MM.1S (cell line): Measurements from ENCODE around the gene HECW1.
"Not testable (repeated sequence)": the region's sequence is repeated elsewhere in the genome, so short reads cannot be mapped to it uniquely, and the experiment has no call there.

ENCODE experiments used
- DNase-seq: peaks from one replicate; pipeline ENCODE4 v3.0.0-alpha.2; 2015
- H2AFZ ChIP-seq: fragments of 300-600 bp; sonication (generic); 2 replicates; pipeline ENCODE4 v1.6.0; 2016; ENCODE audit warnings: antibody characterized with exemption, low read length
- H3F3A ChIP-seq: fragments of 300-600 bp; sonication (generic); 2 replicates; pipeline ENCODE4 v1.6.1; 2016; ENCODE audit warnings: mild to moderate bottlenecking, antibody characterized with exemption, low read length, moderate library complexity, mixed read lengths; ENCODE audit not compliant: insufficient read depth
- H3K27ac ChIP-seq: fragments of 300-600 bp; sonication (generic); 2 replicates; pipeline ENCODE4 v1.5.1; 2016; ENCODE audit warnings: mild to moderate bottlenecking, low read length
- H3K27me3 ChIP-seq: fragments of 300-600 bp; sonication (generic); replicated peaks from 2 replicates; pipeline ENCODE4 v1.6.0; 2016; ENCODE audit warnings: low read length; ENCODE audit not compliant: insufficient read depth
- H3K36me3 ChIP-seq: fragments of 300-600 bp; sonication (generic); replicated peaks from 2 replicates; pipeline ENCODE4 v1.6.1; 2016; ENCODE audit warnings: mild to moderate bottlenecking, low read length, mixed read lengths; ENCODE audit not compliant: insufficient read depth
- H3K4me1 ChIP-seq: fragments of 300-600 bp; sonication (generic); 2 replicates; pipeline ENCODE4 v1.6.1; 2016; ENCODE audit warnings: low read length, mixed read lengths
- H3K4me2 ChIP-seq: fragments of 300-600 bp; sonication (generic); 2 replicates; pipeline ENCODE4 v1.6.0; 2016; ENCODE audit warnings: low read depth, low read length
- H3K4me3 ChIP-seq: fragments of 300-600 bp; sonication (generic); 2 replicates; pipeline ENCODE4 v1.5.1; 2016; ENCODE audit warnings: low read length, mixed read lengths
- H3K79me2 ChIP-seq: fragments of 300-600 bp; sonication (generic); 2 replicates; pipeline ENCODE4 v1.6.1; 2016; ENCODE audit warnings: mixed run types, low read length, mixed read lengths
- H3K9ac ChIP-seq: fragments of 300-600 bp; sonication (generic); 2 replicates; pipeline ENCODE4 v1.6.1; 2016; ENCODE audit warnings: low read length, mixed read lengths
- H3K9me2 ChIP-seq: fragments of 300-600 bp; sonication (generic); replicated peaks from 2 replicates; pipeline ENCODE4 v1.6.1; 2016; ENCODE audit warnings: mild to moderate bottlenecking, low read length, mixed read lengths; ENCODE audit not compliant: insufficient read depth
- H3K9me3 ChIP-seq: fragments of 300-600 bp; sonication (generic); replicated peaks from 2 replicates; pipeline ENCODE4 v1.6.1; 2016; ENCODE audit warnings: mild to moderate bottlenecking, low read length, mixed read lengths; ENCODE audit not compliant: insufficient read depth
- H4K20me1 ChIP-seq: fragments of 300-600 bp; sonication (generic); 2 replicates; pipeline ENCODE4 v1.6.1; 2016; ENCODE audit warnings: mild to moderate bottlenecking, low read length, moderate library complexity, mixed read lengths; ENCODE audit not compliant: insufficient read depth
- EZH2 ChIP-seq: fragments of 300-600 bp; sonication (generic); optimal IDR thresholded peaks from 2 replicates; pipeline ENCODE3; 2017; ENCODE audit warnings: low read depth, mild to moderate bottlenecking, antibody characterized with exemption, low read length, mixed read lengths
- EZH2phosphoT487 ChIP-seq: fragments of 300-600 bp; sonication (generic); IDR thresholded peaks from 2 replicates; pipeline ENCODE4 v1.6.1; 2018; ENCODE audit warnings: antibody characterized with exemption, low read length
- TF ChIP-seq, protein P1 (sequence below): fragments of 300-600 bp; sonication (generic); IDR thresholded peaks from 2 replicates; pipeline ENCODE4 v1.5.1; 2016; ENCODE audit warnings: antibody characterized with exemption, low read length, mixed read lengths

HECW1 gene

DNA sequence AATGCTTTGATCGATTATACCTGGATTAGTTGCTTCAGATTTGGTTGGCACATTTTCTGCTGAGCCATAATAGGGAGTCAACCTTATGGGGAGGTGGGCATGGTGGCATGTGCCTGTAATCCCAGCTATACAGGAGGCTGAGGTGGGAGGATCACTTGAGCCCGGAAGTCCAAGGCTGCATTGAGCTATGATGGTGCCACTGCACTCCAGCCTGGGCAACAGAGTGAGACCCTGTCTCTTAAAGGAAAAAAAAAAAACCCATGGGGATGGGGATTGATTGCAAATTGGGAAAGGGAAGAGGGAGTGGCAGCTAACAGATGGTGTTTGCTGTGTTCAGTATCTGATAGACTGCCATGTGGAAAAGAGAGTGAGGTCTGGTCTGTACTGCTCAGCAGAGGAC lies 481.6 kb downstream of the HECW1 start:
- H3K36me3 ChIP-seq, result no peaks in the 10 kb centered on the region; the same call in 1 of the 2 replicates
- H3K9me2 ChIP-seq, result no peaks in the 10 kb centered on the region
- no peak for DNase-seq
- no peak overlapping the region for H3K9ac ChIP-seq
- no peak overlapping the region for H2AFZ ChIP-seq
- H3F3A ChIP-seq, result no peaks in the 10 kb centered on the region
- H3K9me3 ChIP-seq, result no peaks in the 10 kb centered on the region
- TF ChIP-seq, protein P1, sequence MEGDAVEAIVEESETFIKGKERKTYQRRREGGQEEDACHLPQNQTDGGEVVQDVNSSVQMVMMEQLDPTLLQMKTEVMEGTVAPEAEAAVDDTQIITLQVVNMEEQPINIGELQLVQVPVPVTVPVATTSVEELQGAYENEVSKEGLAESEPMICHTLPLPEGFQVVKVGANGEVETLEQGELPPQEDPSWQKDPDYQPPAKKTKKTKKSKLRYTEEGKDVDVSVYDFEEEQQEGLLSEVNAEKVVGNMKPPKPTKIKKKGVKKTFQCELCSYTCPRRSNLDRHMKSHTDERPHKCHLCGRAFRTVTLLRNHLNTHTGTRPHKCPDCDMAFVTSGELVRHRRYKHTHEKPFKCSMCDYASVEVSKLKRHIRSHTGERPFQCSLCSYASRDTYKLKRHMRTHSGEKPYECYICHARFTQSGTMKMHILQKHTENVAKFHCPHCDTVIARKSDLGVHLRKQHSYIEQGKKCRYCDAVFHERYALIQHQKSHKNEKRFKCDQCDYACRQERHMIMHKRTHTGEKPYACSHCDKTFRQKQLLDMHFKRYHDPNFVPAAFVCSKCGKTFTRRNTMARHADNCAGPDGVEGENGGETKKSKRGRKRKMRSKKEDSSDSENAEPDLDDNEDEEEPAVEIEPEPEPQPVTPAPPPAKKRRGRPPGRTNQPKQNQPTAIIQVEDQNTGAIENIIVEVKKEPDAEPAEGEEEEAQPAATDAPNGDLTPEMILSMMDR, result no peak
- TF ChIP-seq EZH2 (no peak), EZH2phosphoT487 (no peak)
- peaks cover 92% of the 10 kb centered on the region for H3K79me2 ChIP-seq
- no peaks in the 10 kb centered on the region for H3K27me3 ChIP-seq
- H4K20me1 ChIP-seq, result peaks cover 6% of the 10 kb centered on the region; the same call in 1 of the 2 replicates
- H3K4me3 ChIP-seq, result no peak overlapping the region
- no peak overlapping the region for H3K4me2 ChIP-seq
- H3K27ac ChIP-seq, result no peak overlapping the region
- peaks cover 29% of the 10 kb centered on the region for H3K4me1 ChIP-seq

GRCh38 chr7:43596426-43596825 lies 484.0 kb downstream of the HECW1 start:
- Histone ChIP-seq H3K4me1 (peaks cover 27% of the 10 kb centered on the region), H3K79me2 (peaks cover 91% of the 10 kb centered on the region)
- not testable (repeated sequence) for DNase-seq, H2AFZ ChIP-seq, H3K27ac ChIP-seq, H3K9me3 ChIP-seq, H4K20me1 ChIP-seq, H3K27me3 ChIP-seq, H3K4me2 ChIP-seq, H3K9ac ChIP-seq, H3K4me3 ChIP-seq, H3K36me3 ChIP-seq, H3K9me2 ChIP-seq, H3F3A ChIP-seq

GRCh38 chr7:43600056-43600455 lies 487.6 kb downstream of the HECW1 start:
- no peak overlapping the region for H3K9ac ChIP-seq
- H3K36me3 ChIP-seq, result no peaks in the 10 kb centered on the region; the same call in 1 of the 2 replicates
- H3K79me2 ChIP-seq, result peaks cover 91% of the 10 kb centered on the region
- no peaks in the 10 kb centered on the region for H3F3A ChIP-seq
- no peak overlapping the region for H3K4me2 ChIP-seq
- no peaks in the 10 kb centered on the region for H3K27me3 ChIP-seq
- peaks cover 12% of the 10 kb centered on the region; the same call in 1 of the 2 replicates for H3K4me1 ChIP-seq
- no peak overlapping the region for H3K4me3 ChIP-seq
- TF ChIP-seq EZH2 (no peak), EZH2phosphoT487 (no peak)
- TF ChIP-seq, protein P1, result no peak
- H3K9me3 ChIP-seq, result no peaks in the 10 kb centered on the region
- no peak overlapping the region for H3K27ac ChIP-seq
- H2AFZ ChIP-seq, result no peak overlapping the region
- no peaks in the 10 kb centered on the region for H4K20me1 ChIP-seq
- no peak for DNase-seq
- H3K9me2 ChIP-seq, result no peaks in the 10 kb centered on the region

- no peaks in the 10 kb centered on the region for H3F3A ChIP-seq
- H3K27ac ChIP-seq, result no peak overlapping the region
- 0 out of 2 replicates have a peak, but pooled peaks cover 3% of the 10 kb centered on the region for H4K20me1 ChIP-seq
- H3K4me1 ChIP-seq, result peaks cover 12% of the 10 kb centered on the region; the same call in 1 of the 2 replicates
- H3K36me3 ChIP-seq, result no peaks in the 10 kb centered on the region
- H3K27me3 ChIP-seq, result no peaks in the 10 kb centered on the region
- no peaks in the 10 kb centered on the region for H3K9me3 ChIP-seq
- DNase-seq, result no peak
- H3K4me3 ChIP-seq, result no peak overlapping the region
- no peak overlapping the region for H3K4me2 ChIP-seq
- peaks cover 89% of the 10 kb centered on the region for H3K79me2 ChIP-seq
- no peak overlapping the region for H3K9ac ChIP-seq
- no peak for TF ChIP-seq EZH2phosphoT487
- no peak for TF ChIP-seq EZH2
- TF ChIP-seq, protein P1, result no peak
- H2AFZ ChIP-seq, result no peak overlapping the region
- no peaks in the 10 kb centered on the region for H3K9me2 ChIP-seq
Measured at GRCh38 chr7:43602256-43602655, 489.8 kb downstream of the HECW1 start.
